ENCODE measurements around the gene COASY. TPM values are rescaled to one million over a fixed set of nuclear protein-coding genes. Genes with fewer than 3 reads are reported as not detected.

Gene COASY
- total RNA-seq, 2 donors from 2014 or later, result 24.1 to 60.6 TPM

- WGBS, 2 donors, result 94 to 99% methylated on average over 9 to 11 of the region's 11 CpGs
- intact Hi-C loops (cut with DNase I), result loop anchor here (10.0 kb wide), 1 partner anchor 199 kb away; no protein-coding TSS in a partner anchor
- Histone ChIP-seq H3K36me3 (replicated peaks in 1 of 2; ENCODE audit: insufficient read depth in 1 of 2, low read depth in 2 of 2) (no peaks in the 10 kb centered on the region), H3K27me3 (no peaks in the 10 kb centered on the region), H3K4me3 (no peak overlapping the region), H3K27ac (no peak overlapping the region), H3K4me1 (peaks cover 25% of the 10 kb centered on the region), H3K9me3 (no peaks in the 10 kb centered on the region)
- ATAC-seq (no peak), DNase-seq (no peak)
- no peak for TF ChIP-seq POLR2A (IDR thresholded peaks at IDR 0.05)
Observed at GRCh38 chr17:42514279-42514678, 47.7 kb upstream of the COASY start.

- Histone ChIP-seq H3K27me3 (no peaks in the 10 kb centered on the region), H3K9me3 (no peaks in the 10 kb centered on the region), H3K4me1 (peaks cover 31% of the 10 kb centered on the region), H3K4me3 (no peak overlapping the region), H3K27ac (no peak overlapping the region), H3K36me3 (replicated peaks in 1 of 2; ENCODE audit: insufficient read depth in 1 of 2, low read depth in 2 of 2) (no peaks in the 10 kb centered on the region)
- 79 to 86% methylated on average over 4 to 8 of the region's 8 CpGs for WGBS, 2 donors
- TF ChIP-seq POLR2A (IDR thresholded peaks at IDR 0.05), result no peak
- TF ChIP-seq, protein P1, sequence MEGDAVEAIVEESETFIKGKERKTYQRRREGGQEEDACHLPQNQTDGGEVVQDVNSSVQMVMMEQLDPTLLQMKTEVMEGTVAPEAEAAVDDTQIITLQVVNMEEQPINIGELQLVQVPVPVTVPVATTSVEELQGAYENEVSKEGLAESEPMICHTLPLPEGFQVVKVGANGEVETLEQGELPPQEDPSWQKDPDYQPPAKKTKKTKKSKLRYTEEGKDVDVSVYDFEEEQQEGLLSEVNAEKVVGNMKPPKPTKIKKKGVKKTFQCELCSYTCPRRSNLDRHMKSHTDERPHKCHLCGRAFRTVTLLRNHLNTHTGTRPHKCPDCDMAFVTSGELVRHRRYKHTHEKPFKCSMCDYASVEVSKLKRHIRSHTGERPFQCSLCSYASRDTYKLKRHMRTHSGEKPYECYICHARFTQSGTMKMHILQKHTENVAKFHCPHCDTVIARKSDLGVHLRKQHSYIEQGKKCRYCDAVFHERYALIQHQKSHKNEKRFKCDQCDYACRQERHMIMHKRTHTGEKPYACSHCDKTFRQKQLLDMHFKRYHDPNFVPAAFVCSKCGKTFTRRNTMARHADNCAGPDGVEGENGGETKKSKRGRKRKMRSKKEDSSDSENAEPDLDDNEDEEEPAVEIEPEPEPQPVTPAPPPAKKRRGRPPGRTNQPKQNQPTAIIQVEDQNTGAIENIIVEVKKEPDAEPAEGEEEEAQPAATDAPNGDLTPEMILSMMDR (IDR thresholded peaks at IDR 0.05), result no peak
- intact Hi-C loops (cut with DNase I), result loop anchor here (10.0 kb wide), 1 partner anchor 200 kb away; no protein-coding TSS in a partner anchor
- ATAC-seq, result no peak
- no peak for DNase-seq
Observed at GRCh38 chr17:42514867-42515266, 47.1 kb upstream of the COASY start.

GRCh38 chr17:42517516-42517915 is 44.4 kb upstream of the COASY start:
- WGBS, 2 donors, result 20 to 34% methylated on average over 8 to 9 of the region's 9 CpGs
- Histone ChIP-seq H3K4me1 (peaks cover 40% of the 10 kb centered on the region), H3K27ac (peak overlapping the region; percentile 41 to 80 (median 70)), H3K36me3 (replicated peaks in 1 of 2; ENCODE audit: insufficient read depth in 1 of 2, low read depth in 2 of 2) (no peaks in the 10 kb centered on the region), H3K9me3 (no peaks in the 10 kb centered on the region), H3K4me3 (no peak overlapping the region), H3K27me3 (no peaks in the 10 kb centered on the region)
- DNase-seq (peak; percentile 73 to 85 (median 82)), ATAC-seq (peak; percentile 64)
- TF ChIP-seq, protein P1 (IDR thresholded peaks at IDR 0.05), result peak; percentile 76 to 89 (median 87)
- TF ChIP-seq POLR2A (IDR thresholded peaks at IDR 0.05), result no peak
- intact Hi-C loops (cut with DNase I), result loop anchor here (10.0 kb wide), 1 partner anchor 203 kb away; no protein-coding TSS in a partner anchor

DNA sequence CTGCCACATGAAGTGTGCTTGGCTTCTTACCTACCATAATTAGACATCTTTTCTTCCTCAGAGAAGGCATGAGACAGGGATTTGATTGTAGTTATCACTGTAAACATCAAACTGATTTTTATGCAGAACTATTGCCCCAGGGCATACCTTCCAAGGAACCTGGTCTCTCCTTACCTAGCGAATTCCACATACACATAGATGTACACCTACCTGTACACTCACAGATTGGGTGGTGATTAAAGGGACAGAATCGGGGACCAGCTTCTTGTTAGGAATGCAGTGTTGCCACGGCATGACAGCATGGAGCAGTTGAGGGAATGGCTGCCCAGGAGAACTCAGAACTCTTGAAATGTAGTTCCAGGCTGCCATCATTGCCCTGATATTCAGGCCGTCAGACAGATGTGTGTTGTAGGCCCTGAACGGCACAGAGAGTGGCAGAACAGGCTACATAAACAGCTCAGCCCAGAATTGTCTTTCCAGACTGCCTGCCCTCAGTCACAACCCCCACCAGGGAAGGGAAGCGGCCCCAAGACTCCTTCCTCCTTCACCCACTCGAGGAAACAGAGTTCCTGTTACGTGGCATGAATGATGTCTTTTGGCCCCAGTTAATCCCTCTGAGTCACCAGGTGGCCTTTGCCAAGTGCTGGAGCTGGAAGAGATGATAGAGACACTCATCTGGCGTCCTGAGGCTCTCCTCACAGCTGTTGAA is 43.7 kb upstream of the COASY start:
- no peaks in the 10 kb centered on the region for H3K27me3 ChIP-seq
- peaks cover 40% of the 10 kb centered on the region for H3K4me1 ChIP-seq
- ATAC-seq (peak; percentile 49), DNase-seq (peak; percentile 53 to 78 (median 66))
- H3K9me3 ChIP-seq, result no peaks in the 10 kb centered on the region
- 48 to 49% methylated on average over 6 to 9 of the region's 9 CpGs for WGBS, 2 donors
- no peak overlapping the region for H3K4me3 ChIP-seq
- TF ChIP-seq POLR2A (IDR thresholded peaks at IDR 0.05), result peak in 1 of 3 donors; percentile 5
- TF ChIP-seq, protein P1 (IDR thresholded peaks at IDR 0.05), result no peak
- H3K27ac ChIP-seq, result peak overlapping the region; percentile 41 to 80 (median 70)
- intact Hi-C loops (cut with DNase I), result loop anchor here (10.0 kb wide), 1 partner anchor 203 kb away; no protein-coding TSS in a partner anchor
- no peaks in the 10 kb centered on the region for H3K36me3 ChIP-seq (replicated peaks in 1 of 2; ENCODE audit: insufficient read depth in 1 of 2, low read depth in 2 of 2)

DNA sequence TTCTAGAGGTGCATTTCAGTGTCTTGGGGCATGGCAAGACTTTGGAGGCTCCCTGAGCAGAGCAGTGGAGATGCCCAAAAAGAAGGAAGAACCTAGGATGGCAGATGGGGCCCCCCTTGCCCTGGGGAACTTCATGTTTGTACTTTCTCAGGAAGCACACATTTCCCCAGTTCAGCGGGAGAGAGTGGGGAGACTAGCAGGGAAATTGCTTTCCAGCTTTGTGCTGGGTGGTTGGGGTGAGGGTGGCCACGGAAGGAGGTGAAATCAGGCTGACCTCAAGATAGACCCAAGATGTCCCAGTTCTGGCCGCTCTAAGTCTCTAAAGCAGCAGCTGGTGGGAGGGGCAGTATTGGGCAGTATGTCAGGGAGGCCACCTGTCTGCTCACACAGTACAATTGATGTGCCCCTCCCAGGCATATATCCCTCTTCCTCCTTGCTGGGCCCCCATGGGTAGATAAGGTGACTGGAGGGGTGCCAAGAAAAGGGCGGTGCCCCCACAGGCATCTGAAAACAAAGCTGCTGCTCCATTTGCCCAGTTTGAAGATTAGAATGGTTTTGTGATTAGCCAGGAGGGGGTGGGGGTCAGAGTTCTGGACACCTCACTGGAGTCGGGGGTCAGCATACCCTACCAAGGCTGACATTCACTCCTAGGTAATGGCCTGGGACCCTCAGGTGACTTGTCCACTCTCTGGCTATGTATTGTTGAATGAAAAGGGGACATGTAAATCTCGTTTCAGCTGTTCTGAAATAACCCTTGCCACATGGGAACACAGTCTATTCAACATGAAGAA is 43.0 kb upstream of the COASY start:
- Histone ChIP-seq H3K36me3 (replicated peaks in 1 of 2; ENCODE audit: insufficient read depth in 1 of 2, low read depth in 2 of 2) (no peaks in the 10 kb centered on the region), H3K27ac (peak overlapping the region; percentile 44 to 80 (median 70)), H3K4me1 (peaks cover 40% of the 10 kb centered on the region), H3K4me3 (no peak overlapping the region), H3K27me3 (no peaks in the 10 kb centered on the region), H3K9me3 (no peaks in the 10 kb centered on the region)
- ATAC-seq (no peak), DNase-seq (peak; percentile 15 to 35 (median 24))
- 42 to 73% methylated on average over 4 to 6 of the region's 6 CpGs for whole genome bisulfite sequencing, 2 donors
- intact Hi-C loops (cut with DNase I), result loop anchor here (10.0 kb wide), 1 partner anchor 204 kb away; no protein-coding TSS in a partner anchor
- TF ChIP-seq POLR2A (IDR thresholded peaks at IDR 0.05), result no peak
- TF ChIP-seq, protein P1 (IDR thresholded peaks at IDR 0.05), result no peak
